ENCODE measurements around the gene IL15RA. TPM values are rescaled to one million over a fixed set of nuclear protein-coding genes. Genes with fewer than 3 reads are reported as not detected.

The IL15RA gene
- total RNA-seq, 6 donors from 2014 or later, result 28.0 to 72.6 (median 35.1) TPM

DNA sequence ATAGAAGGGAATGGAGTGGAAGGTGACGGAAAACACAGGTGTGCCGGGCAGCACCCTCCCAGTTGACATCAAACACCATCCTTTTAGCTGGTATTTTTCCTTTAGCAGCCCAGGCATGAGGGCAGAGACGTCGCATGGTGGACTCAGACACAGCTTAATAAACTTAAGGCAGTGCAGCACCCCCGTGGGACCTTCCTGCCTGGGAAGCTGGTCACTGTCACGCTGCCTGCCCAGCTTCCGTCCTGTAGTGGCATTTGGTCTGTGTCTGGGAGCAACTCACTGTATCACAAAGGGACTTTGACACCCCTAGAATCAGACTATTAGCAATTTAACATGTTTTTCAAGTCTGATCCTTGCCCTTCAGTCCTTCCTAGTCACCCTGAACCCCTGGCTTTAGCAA is 35.8 kb downstream of the IL15RA start:
- ATAC-seq (ENCODE audit: low FRiP score in 2 of 2), result no peak
- peak in 1 of 2 donors; percentile 8 for TF ChIP-seq POLR2AphosphoS5 (IDR thresholded peaks at IDR 0.05)
- no peak for TF ChIP-seq POLR2A (IDR thresholded peaks at IDR 0.05)
- WGBS, 2 donors, result 70 to 75% methylated on average over 7 of the region's 7 CpGs
- H3K4me3 ChIP-seq, result no peak overlapping the region
- H3K27me3 ChIP-seq, result no peaks in the 10 kb centered on the region
- H3K27ac ChIP-seq, result peak overlapping the region; percentile 82 to 93 (median 86)
- DNase-seq, result no peak
- H3K36me3 ChIP-seq, result peaks cover 6 to 24% (median 19%) of the 10 kb centered on the region in 4 donors
- H3K9me3 ChIP-seq, result no peaks in the 10 kb centered on the region
- peaks cover 38 to 53% (median 48%) of the 10 kb centered on the region in 4 donors for H3K4me1 ChIP-seq

DNA sequence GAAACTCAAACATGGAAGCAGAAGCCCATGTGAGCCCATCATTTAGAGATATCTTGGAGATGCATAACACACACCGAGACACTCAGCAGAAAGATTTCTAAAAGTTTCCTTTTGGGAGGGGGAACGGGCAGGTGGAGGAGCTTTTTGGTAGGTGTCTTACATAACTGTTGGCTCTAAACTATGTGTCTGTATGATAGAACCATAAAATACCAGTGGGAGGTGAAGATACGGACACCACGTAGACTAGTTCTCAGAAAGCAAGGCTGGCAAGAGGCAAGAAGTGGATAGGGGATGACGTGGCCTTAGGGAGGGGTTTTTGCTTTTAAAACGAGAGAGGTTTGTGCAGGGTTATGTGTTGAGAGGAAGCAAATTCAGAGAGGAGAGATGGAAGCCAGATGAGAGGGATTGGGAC is 36.5 kb downstream of the IL15RA start:
- H3K36me3 ChIP-seq, result peaks cover 6 to 32% (median 25%) of the 10 kb centered on the region in 4 donors
- no peaks in the 10 kb centered on the region for H3K9me3 ChIP-seq
- WGBS, 2 donors, result 85 to 86% methylated on average over 6 of the region's 6 CpGs
- H3K27me3 ChIP-seq, result no peaks in the 10 kb centered on the region
- TF ChIP-seq EP300 (IDR thresholded peaks at IDR 0.05) (no peak), POLR2A (IDR thresholded peaks at IDR 0.05) (no peak), POLR2AphosphoS5 (IDR thresholded peaks at IDR 0.05) (no peak)
- TF ChIP-seq, protein P1, sequence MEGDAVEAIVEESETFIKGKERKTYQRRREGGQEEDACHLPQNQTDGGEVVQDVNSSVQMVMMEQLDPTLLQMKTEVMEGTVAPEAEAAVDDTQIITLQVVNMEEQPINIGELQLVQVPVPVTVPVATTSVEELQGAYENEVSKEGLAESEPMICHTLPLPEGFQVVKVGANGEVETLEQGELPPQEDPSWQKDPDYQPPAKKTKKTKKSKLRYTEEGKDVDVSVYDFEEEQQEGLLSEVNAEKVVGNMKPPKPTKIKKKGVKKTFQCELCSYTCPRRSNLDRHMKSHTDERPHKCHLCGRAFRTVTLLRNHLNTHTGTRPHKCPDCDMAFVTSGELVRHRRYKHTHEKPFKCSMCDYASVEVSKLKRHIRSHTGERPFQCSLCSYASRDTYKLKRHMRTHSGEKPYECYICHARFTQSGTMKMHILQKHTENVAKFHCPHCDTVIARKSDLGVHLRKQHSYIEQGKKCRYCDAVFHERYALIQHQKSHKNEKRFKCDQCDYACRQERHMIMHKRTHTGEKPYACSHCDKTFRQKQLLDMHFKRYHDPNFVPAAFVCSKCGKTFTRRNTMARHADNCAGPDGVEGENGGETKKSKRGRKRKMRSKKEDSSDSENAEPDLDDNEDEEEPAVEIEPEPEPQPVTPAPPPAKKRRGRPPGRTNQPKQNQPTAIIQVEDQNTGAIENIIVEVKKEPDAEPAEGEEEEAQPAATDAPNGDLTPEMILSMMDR (IDR thresholded peaks at IDR 0.05), result no peak
- DNase-seq (no peak), ATAC-seq (ENCODE audit: low FRiP score in 2 of 2) (no peak)
- H3K27ac ChIP-seq, result peak overlapping the region; percentile 82 to 93 (median 86)
- H3K4me3 ChIP-seq, result no peak overlapping the region
- H3K4me1 ChIP-seq, result peaks cover 32 to 47% (median 41%) of the 10 kb centered on the region in 4 donors

DNA sequence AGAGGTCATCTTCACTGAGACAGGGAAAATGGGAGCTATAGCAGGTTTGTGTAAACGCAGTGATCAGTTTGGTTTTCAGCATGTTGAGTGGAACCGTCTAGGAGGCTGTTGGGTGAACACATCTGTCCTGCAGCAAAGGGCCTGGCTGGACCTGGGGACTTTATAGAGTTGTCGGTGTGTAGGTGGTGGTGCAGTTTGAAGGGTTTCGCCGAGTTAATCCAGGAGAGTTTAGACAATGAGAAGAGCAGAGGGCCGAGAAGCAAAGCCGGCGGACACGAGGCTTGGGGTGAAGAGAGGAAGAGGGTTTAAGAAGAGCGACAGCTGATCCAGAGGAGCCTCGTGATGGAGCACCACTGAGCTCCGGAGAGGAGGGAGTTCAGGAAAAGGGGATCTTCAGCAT is 39.1 kb downstream of the IL15RA start:
- TF ChIP-seq POLR2AphosphoS5 (IDR thresholded peaks at IDR 0.05) (no peak), POLR2A (IDR thresholded peaks at IDR 0.05) (no peak), EP300 (IDR thresholded peaks at IDR 0.05) (no peak)
- TF ChIP-seq, protein P1 (IDR thresholded peaks at IDR 0.05), result no peak
- Histone ChIP-seq H3K9me3 (no peaks in the 10 kb centered on the region), H3K27me3 (no peaks in the 10 kb centered on the region), H3K4me3 (no peak overlapping the region), H3K27ac (no peak overlapping the region), H3K36me3 (peaks cover 6 to 47% (median 32%) of the 10 kb centered on the region in 4 donors), H3K4me1 (peaks cover 13 to 23% (median 21%) of the 10 kb centered on the region in 4 donors)
- 89 to 92% methylated on average over 12 of the region's 12 CpGs for WGBS, 2 donors
- DNase-seq, result no peak
- no peak for ATAC-seq (ENCODE audit: low FRiP score in 2 of 2)

DNA sequence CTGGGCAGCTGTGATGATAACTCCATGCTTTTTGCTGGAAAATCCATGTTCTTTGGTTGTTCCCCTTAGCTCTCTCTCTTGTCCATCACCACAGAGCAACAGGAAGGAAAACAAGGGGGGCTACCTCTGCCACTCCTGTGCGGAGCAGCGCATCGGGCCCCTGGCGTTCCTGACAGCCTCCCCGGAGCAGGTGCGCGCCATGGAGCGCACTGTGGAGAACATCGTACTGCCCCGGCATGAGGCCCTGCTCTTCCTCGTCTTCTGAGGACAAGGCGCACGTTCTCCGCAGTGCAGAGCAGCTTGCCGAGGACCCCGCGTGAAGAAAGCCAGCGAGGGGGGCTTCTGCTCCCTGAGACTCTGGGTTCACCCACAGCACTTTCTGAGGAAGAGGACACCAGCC is 40.3 kb downstream of the IL15RA start:
- peak in 1 of 2 donors; percentile 4 for ATAC-seq (ENCODE audit: low FRiP score in 2 of 2)
- H3K27me3 ChIP-seq, result no peaks in the 10 kb centered on the region
- peak in 1 of 2 donors; percentile 75 for DNase-seq
- peaks cover 11 to 16% (median 12%) of the 10 kb centered on the region in 4 donors for H3K4me1 ChIP-seq
- peaks cover 6 to 55% (median 37%) of the 10 kb centered on the region in 4 donors for H3K36me3 ChIP-seq
- 95% methylated on average over 18 of the region's 18 CpGs; no CpG with 5 or more reads in 1 of the 2 donors for WGBS, 2 donors
- H3K4me3 ChIP-seq, result no peak overlapping the region
- H3K9me3 ChIP-seq, result no peaks in the 10 kb centered on the region
- H3K27ac ChIP-seq, result no peak overlapping the region
- no peak for TF ChIP-seq POLR2AphosphoS5 (IDR thresholded peaks at IDR 0.05)
- TF ChIP-seq POLR2A (IDR thresholded peaks at IDR 0.05), result no peak
- TF ChIP-seq, protein P1 (IDR thresholded peaks at IDR 0.05), result no peak
- no peak for TF ChIP-seq EP300 (IDR thresholded peaks at IDR 0.05)

DNA sequence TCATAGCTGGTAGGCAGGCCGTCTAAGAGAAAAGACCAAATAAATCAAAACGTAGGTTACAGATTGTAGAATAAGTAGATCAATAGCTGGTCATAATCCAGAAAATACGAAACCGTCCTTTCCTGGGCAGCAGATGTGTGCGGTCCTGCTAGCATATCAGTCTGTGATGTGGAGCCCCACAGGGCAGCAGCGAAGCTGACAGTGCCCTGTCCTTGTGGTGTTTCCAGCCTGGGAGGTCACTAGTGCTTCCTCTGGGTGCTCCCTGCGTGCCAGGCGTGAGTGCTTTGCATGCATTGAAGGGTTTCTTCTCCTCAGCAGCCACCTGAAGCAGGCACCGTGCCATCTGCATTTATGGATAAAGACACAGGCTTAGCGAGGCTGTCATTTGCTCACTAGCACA is 41.7 kb downstream of the IL15RA start:
- WGBS, 2 donors, result 93 to 96% methylated on average over 10 of the region's 10 CpGs
- peaks cover 0 to 6% (median 2%) of the 10 kb centered on the region in 4 donors for H3K4me1 ChIP-seq
- DNase-seq (no peak), ATAC-seq (ENCODE audit: low FRiP score in 2 of 2) (no peak)
- TF ChIP-seq POLR2A (IDR thresholded peaks at IDR 0.05) (no peak), POLR2AphosphoS5 (IDR thresholded peaks at IDR 0.05) (no peak), EP300 (IDR thresholded peaks at IDR 0.05) (no peak)
- TF ChIP-seq, protein P1 (IDR thresholded peaks at IDR 0.05), result no peak
- H3K4me3 ChIP-seq, result no peak overlapping the region
- H3K36me3 ChIP-seq, result peaks cover 6 to 66% (median 37%) of the 10 kb centered on the region in 4 donors
- no peaks in the 10 kb centered on the region for H3K9me3 ChIP-seq
- no peak overlapping the region for H3K27ac ChIP-seq
- no peaks in the 10 kb centered on the region for H3K27me3 ChIP-seq
